IgD-negative memory B cell (primary cell): Measurements from ENCODE around the gene MYO16. TPM values are rescaled to one million over a fixed set of nuclear protein-coding genes. Genes with fewer than 3 reads are reported as not detected.
A peak's percentile ranks its signal among the peaks of the same experiment; 100 is the strongest.

Source experiments
- H3K27ac Mint-ChIP-seq, 3 donors: one replicate each; pipeline ENCODE4 v1.8.0; 2020 to 2022; ENCODE audit warnings: mild to moderate bottlenecking in 3 of 3, mixed read lengths in 3 of 3, moderate library complexity in 1 of 3
- H3K27me3 Mint-ChIP-seq: one replicate; pipeline ENCODE4 v1.8.0; 2021; ENCODE audit warnings: mixed read lengths
- H3K36me3 Mint-ChIP-seq: one replicate; pipeline ENCODE4 v1.8.0; 2020; ENCODE audit warnings: mild to moderate bottlenecking, mixed read lengths
- H3K4me1 Mint-ChIP-seq, 3 donors: one replicate each; pipeline ENCODE4 v1.8.0; 2020 to 2022; ENCODE audit warnings: mixed read lengths in 3 of 3, mild to moderate bottlenecking in 1 of 3
- H3K4me3 Mint-ChIP-seq, 4 donors: one replicate each; pipeline ENCODE4 v1.8.0; 2020 to 2022; ENCODE audit warnings: mild to moderate bottlenecking in 4 of 4, mixed read lengths in 4 of 4, moderate library complexity in 3 of 4
- H3K9me3 Mint-ChIP-seq, 3 donors: one replicate each; pipeline ENCODE4 v1.8.0; 2020 to 2021; ENCODE audit warnings: mixed read lengths in 3 of 3, mild to moderate bottlenecking in 1 of 3
- polyA plus RNA-seq: library from polyadenylated mRNA; unstranded; fragments of 300-500 nt; fragmentation: Illumina TruSeq; gene quantifications from one replicate; pipeline ENCODE4 v1.2.3, GENCODE V29; 2021

The MYO16 gene
- polyA plus RNA-seq, 1 donor from 2014 or later: not detected

DNA sequence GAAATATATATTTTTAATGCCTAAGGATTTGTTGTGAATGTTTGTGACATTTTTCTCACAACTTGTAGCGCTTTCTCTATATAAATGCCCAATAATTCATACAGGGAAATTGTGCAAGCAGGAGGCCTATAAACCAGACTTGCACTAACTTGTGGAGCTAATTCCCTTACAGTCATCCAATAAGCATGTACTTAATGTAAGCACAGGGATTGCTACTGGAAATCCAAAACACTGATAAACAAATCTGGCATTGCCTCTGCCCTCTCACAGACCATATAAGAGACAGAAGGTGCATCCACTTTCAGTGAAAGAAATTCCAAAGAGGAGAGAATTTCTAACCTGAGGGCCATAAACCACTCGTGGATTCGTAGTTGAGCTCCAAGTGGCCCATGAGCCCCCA lies 518.8 kb downstream of the MYO16 start:
- H3K36me3 Mint-ChIP-seq: no peaks in the 10 kb centered on the region
- no peaks in the 10 kb centered on the region for H3K9me3 Mint-ChIP-seq
- peak overlapping the region in 1 of 3 donors; percentile 7 for H3K27ac Mint-ChIP-seq
- no peaks in the 10 kb centered on the region for H3K4me1 Mint-ChIP-seq
- H3K27me3 Mint-ChIP-seq: peaks cover 8% of the 10 kb centered on the region
- no peak overlapping the region for H3K4me3 Mint-ChIP-seq

DNA sequence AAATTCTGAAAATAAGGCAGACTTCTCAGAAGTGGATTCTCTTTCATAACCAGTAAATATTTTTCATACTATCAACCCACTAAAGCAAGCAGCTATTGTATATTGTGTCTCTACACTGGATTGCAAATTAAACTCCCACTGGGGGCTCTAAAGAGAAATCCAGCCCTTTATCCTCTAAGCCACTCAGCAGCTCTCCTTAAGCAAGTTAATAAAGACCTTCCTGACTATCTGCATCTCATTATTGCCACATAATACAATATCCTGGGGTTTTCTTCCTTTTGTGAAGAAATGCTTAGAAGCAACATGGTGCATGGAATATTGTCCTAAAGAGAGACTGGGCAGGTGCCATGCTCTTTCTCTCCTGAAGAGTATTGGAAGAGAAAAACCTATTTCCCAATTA lies 521.3 kb downstream of the MYO16 start:
- Mint-ChIP-seq H3K27ac (no peak overlapping the region), H3K9me3 (no peaks in the 10 kb centered on the region), H3K4me3 (no peak overlapping the region), H3K27me3 (peaks cover 9% of the 10 kb centered on the region), H3K36me3 (no peaks in the 10 kb centered on the region), H3K4me1 (no peaks in the 10 kb centered on the region)

- Mint-ChIP-seq H3K27ac (no peak overlapping the region), H3K4me1 (no peaks in the 10 kb centered on the region), H3K27me3 (peaks cover 10% of the 10 kb centered on the region)
These were observed 521.8 kb downstream of the MYO16 start for GRCh38 chr13:109151255-109151654.

GRCh38 chr13:109151696-109152095 lies 522.3 kb downstream of the MYO16 start:
- Mint-ChIP-seq H3K27ac (no peak overlapping the region), H3K4me3 (no peak overlapping the region), H3K9me3 (no peaks in the 10 kb centered on the region), H3K36me3 (no peaks in the 10 kb centered on the region), H3K27me3 (peaks cover 11% of the 10 kb centered on the region), H3K4me1 (peaks cover 0 to 2% (median 0%) of the 10 kb centered on the region in 3 donors)

More at GRCh38 chr13:109151255-109151654, 521.8 kb downstream of the MYO16 start:
- H3K4me3 Mint-ChIP-seq: no peak overlapping the region
- no peaks in the 10 kb centered on the region for H3K9me3 Mint-ChIP-seq
- H3K36me3 Mint-ChIP-seq: no peaks in the 10 kb centered on the region

GRCh38 chr13:109152311-109152820 lies 523.0 kb downstream of the MYO16 start:
- H3K27ac Mint-ChIP-seq: no peak overlapping the region
- H3K9me3 Mint-ChIP-seq: no peaks in the 10 kb centered on the region
- H3K36me3 Mint-ChIP-seq: no peaks in the 10 kb centered on the region
- H3K4me3 Mint-ChIP-seq: no peak overlapping the region
- peaks cover 0 to 2% (median 0%) of the 10 kb centered on the region in 3 donors for H3K4me1 Mint-ChIP-seq
- peaks cover 13% of the 10 kb centered on the region for H3K27me3 Mint-ChIP-seq

DNA sequence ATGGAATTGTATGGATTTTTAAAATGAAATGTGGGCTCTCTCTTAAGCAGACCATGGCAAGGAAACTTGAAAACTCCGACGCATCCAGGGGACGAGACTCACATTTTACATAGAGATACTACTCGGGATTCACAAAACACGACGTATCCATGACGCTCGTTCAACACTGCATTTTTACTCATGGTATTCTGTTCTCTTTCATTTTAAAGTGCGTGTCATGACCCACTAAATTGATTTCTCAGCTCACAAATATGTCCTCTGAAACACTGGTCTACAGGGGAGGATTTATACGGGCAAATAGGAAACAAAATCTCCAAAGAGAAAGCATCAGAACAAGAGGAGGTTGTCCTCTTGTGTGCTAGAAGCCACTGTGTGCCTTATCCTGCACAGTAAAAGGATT lies 523.5 kb downstream of the MYO16 start:
- Mint-ChIP-seq H3K4me1 (peaks cover 0 to 2% (median 0%) of the 10 kb centered on the region in 3 donors), H3K4me3 (no peak overlapping the region), H3K9me3 (no peaks in the 10 kb centered on the region), H3K36me3 (no peaks in the 10 kb centered on the region), H3K27me3 (peaks cover 17% of the 10 kb centered on the region), H3K27ac (no peak overlapping the region)

- Mint-ChIP-seq H3K4me3 (no peak overlapping the region), H3K4me1 (peaks cover 0 to 2% (median 0%) of the 10 kb centered on the region in 3 donors), H3K36me3 (peaks cover 4% of the 10 kb centered on the region), H3K9me3 (no peaks in the 10 kb centered on the region), H3K27me3 (peaks cover 19% of the 10 kb centered on the region), H3K27ac (no peak overlapping the region)
These were observed 524.7 kb downstream of the MYO16 start for GRCh38 chr13:109154146-109154545.

GRCh38 chr13:109154546-109154945 lies 525.1 kb downstream of the MYO16 start:
- Mint-ChIP-seq H3K4me3 (no peak overlapping the region), H3K36me3 (peaks cover 4% of the 10 kb centered on the region), H3K9me3 (no peaks in the 10 kb centered on the region), H3K4me1 (peaks cover 0 to 4% (median 0%) of the 10 kb centered on the region in 3 donors), H3K27ac (no peak overlapping the region), H3K27me3 (peaks cover 21% of the 10 kb centered on the region)

DNA sequence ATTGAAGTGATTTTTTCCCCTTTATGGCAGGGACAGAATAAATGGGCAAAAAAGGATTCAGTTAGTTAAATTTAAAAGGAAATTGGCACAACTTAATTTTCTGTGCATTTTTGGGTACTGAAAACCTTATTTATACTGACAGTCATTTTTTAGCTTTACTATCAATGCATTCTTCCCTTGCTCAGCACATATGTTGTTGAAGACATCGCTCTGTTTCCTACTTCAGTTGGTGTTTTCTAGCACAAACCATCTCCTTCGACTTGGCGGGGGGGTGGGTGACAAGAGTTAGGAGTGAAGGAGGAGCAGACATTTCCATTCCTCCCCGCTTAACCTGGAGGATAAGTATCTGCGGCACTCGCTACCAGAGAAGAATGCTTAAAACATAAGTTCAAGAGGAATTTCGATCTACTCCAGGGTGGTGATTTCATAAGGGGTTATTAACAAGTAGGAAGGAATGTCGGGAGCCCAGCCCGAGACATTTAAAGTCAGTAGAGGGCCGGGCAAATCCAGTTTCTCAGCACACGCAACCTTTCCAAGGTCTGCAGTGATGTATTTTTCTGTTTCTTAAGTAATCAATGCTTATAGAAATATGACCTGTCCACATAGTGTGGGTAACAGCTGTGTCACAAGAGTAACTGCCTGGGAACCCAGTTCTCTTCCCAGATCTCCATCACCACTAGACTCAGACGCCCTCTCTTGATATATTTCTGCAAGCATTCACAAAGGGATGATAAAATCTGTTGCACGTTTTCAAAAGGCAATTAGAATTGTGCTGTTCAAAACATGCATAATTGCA lies 525.8 kb downstream of the MYO16 start:
- Mint-ChIP-seq H3K4me3 (no peak overlapping the region), H3K27me3 (peaks cover 21% of the 10 kb centered on the region), H3K27ac (no peak overlapping the region), H3K36me3 (peaks cover 4% of the 10 kb centered on the region), H3K4me1 (peaks cover 3 to 7% (median 4%) of the 10 kb centered on the region in 3 donors), H3K9me3 (no peaks in the 10 kb centered on the region)

GRCh38 chr13:109156181-109156935 lies 526.9 kb downstream of the MYO16 start:
- H3K27me3 Mint-ChIP-seq: peaks cover 21% of the 10 kb centered on the region
- H3K27ac Mint-ChIP-seq: no peak overlapping the region
- peaks cover 14 to 19% (median 14%) of the 10 kb centered on the region in 3 donors for H3K4me1 Mint-ChIP-seq
- H3K36me3 Mint-ChIP-seq: peaks cover 4% of the 10 kb centered on the region
- no peaks in the 10 kb centered on the region for H3K9me3 Mint-ChIP-seq
- H3K4me3 Mint-ChIP-seq: no peak overlapping the region

DNA sequence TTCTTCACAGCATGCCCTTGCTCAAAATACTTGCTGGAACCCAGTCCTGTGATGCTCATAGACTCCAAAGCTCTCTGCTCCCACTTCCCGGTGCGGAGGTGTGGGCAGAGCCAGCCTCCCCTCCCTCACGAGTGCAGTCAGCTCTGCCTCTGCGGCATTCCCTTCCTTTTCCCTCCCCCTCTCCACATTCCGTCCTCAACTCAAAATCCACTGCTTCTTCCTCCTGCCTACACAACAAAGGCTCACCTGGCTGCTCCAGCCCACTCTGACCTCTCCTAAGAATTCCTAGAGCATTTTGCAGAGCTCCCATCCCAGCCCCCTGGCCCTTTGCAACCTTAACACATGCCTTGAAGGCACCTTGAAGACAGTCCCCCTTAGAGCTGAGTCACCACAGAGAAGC lies 527.9 kb downstream of the MYO16 start:
- Mint-ChIP-seq H3K9me3 (no peaks in the 10 kb centered on the region), H3K27ac (no peak overlapping the region), H3K4me1 (peaks cover 19 to 26% (median 20%) of the 10 kb centered on the region in 3 donors), H3K4me3 (no peak overlapping the region), H3K36me3 (peaks cover 4% of the 10 kb centered on the region), H3K27me3 (peaks cover 26% of the 10 kb centered on the region)

GRCh38 chr13:109158383-109158782 lies 529.0 kb downstream of the MYO16 start:
- Mint-ChIP-seq H3K27me3 (peaks cover 28% of the 10 kb centered on the region), H3K4me3 (no peak overlapping the region), H3K9me3 (no peaks in the 10 kb centered on the region), H3K4me1 (peaks cover 26 to 36% (median 30%) of the 10 kb centered on the region in 3 donors), H3K27ac (no peak overlapping the region), H3K36me3 (peaks cover 4% of the 10 kb centered on the region)

DNA sequence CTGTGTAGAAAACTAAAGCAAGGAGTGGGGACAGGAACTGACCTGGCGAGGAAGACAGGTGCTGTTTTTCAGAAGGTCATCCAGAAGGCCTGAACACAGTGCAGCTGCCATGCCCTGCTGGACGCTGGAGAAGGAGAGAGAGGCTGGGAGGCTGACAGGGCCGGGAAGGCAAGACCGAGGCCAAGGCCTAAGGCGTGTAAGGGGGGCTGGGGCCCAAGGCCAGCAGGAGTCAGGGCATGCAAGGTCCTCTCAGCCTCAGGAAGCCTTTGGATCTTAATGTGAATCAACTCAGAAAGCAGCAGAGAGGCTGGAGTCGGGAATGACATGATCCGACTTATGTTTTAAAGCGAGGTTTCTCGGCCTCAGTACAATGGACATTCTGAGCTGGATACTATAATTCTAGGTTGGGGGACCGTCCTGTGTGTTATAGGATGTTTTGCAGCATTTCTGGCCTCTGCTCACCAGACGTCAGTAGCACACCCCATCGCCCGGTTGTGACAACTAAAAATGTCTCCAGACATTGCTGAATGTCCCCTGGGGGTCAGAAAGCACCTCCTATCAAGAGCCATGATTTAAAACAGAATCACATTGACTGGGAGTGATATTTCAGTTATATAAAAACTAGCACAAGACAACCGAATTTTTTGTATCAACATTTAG lies 530.4 kb downstream of the MYO16 start:
- H3K36me3 Mint-ChIP-seq: peaks cover 4% of the 10 kb centered on the region
- no peaks in the 10 kb centered on the region for H3K9me3 Mint-ChIP-seq
- H3K4me1 Mint-ChIP-seq: peaks cover 28 to 36% (median 30%) of the 10 kb centered on the region in 3 donors
- H3K27ac Mint-ChIP-seq: peak overlapping the region in 2 of 3 donors; percentile 21 to 23
- peak overlapping the region in 1 of 4 donors; percentile 55 for H3K4me3 Mint-ChIP-seq
- H3K27me3 Mint-ChIP-seq: peaks cover 28% of the 10 kb centered on the region

- H3K4me1 Mint-ChIP-seq: peaks cover 28 to 36% (median 30%) of the 10 kb centered on the region in 3 donors
- peak overlapping the region in 2 of 3 donors; percentile 21 to 23 for H3K27ac Mint-ChIP-seq
- H3K27me3 Mint-ChIP-seq: peaks cover 26% of the 10 kb centered on the region
- no peaks in the 10 kb centered on the region for H3K9me3 Mint-ChIP-seq
- peak overlapping the region in 2 of 4 donors; percentile 45 to 58 for H3K4me3 Mint-ChIP-seq
- H3K36me3 Mint-ChIP-seq: peaks cover 4% of the 10 kb centered on the region
These were observed 530.9 kb downstream of the MYO16 start for GRCh38 chr13:109160357-109160756.
